GM23338 (cell line): ENCODE data around the gene PTPRN2. TPM values are rescaled to one million over a fixed set of nuclear protein-coding genes. Genes with fewer than 3 reads are reported as not detected.

Source experiments
- ATAC-seq: fragments of 200-7000 bp; cut with Tn5 transposase; 3 replicates; pipeline ENCODE4 v1.9.1; 2020
- DNase-seq: peaks from one replicate; pipeline ENCODE4 v3.0.0-alpha.2; 2015; ENCODE audit warnings: low spot score
- H2AFZ ChIP-seq: fragments of 200-600 bp; sonication (generic); 2 replicates; pipeline ENCODE4 v1.8.0; 2016; ENCODE audit warnings: antibody characterized with exemption, mild to moderate bottlenecking, moderate library complexity
- H3F3A ChIP-seq: fragments of 200-600 bp; sonication (generic); replicated peaks from 2 replicates; pipeline ENCODE4 v1.8.0; 2017; ENCODE audit warnings: antibody characterized with exemption, mixed run types, low read depth
- H3K27ac ChIP-seq: fragments of 200-600 bp; sonication (generic); 2 replicates; pipeline ENCODE4 v1.6.1; 2016; ENCODE audit warnings: low read depth
- H3K27me3 ChIP-seq: fragments of 200-600 bp; sonication (generic); 2 replicates; pipeline ENCODE4 v1.8.0; 2016; ENCODE audit warnings: mild to moderate bottlenecking, mixed run types, moderate library complexity; ENCODE audit not compliant: insufficient read depth
- H3K36me3 ChIP-seq: fragments of 200-600 bp; sonication (generic); 2 replicates; pipeline ENCODE4 v1.8.0; 2016; ENCODE audit warnings: mild to moderate bottlenecking; ENCODE audit not compliant: insufficient read depth
- H3K4me1 ChIP-seq: fragments of 200-600 bp; sonication (generic); 2 replicates; pipeline ENCODE4 v1.8.0; 2016; ENCODE audit warnings: mild to moderate bottlenecking, moderate library complexity; ENCODE audit not compliant: insufficient read depth
- H3K4me2 ChIP-seq: fragments of 200-600 bp; sonication (generic); 2 replicates; pipeline ENCODE4 v1.7.1; 2017; ENCODE audit warnings: mixed run types
- H3K4me3 ChIP-seq: fragments of 200-600 bp; sonication (generic); 2 replicates; pipeline ENCODE4 v1.6.1; 2016; ENCODE audit warnings: mixed run types
- H3K79me2 ChIP-seq: fragments of 200-600 bp; sonication (generic); replicated peaks from 2 replicates; pipeline ENCODE4 v1.8.0; 2017; ENCODE audit warnings: mild to moderate bottlenecking; ENCODE audit not compliant: insufficient read depth
- H3K9me2 ChIP-seq: fragments of 200-600 bp; sonication (generic); 2 replicates; pipeline ENCODE4 v1.8.0; 2017; ENCODE audit not compliant: insufficient read depth
- H4K20me1 ChIP-seq: fragments of 200-600 bp; sonication (generic); replicated peaks from 2 replicates; pipeline ENCODE4 v1.8.0; 2017; ENCODE audit warnings: mild to moderate bottlenecking; ENCODE audit not compliant: insufficient read depth
- H3K27ac Mint-ChIP-seq: 2 replicates; pipeline ENCODE4 v1.8.0; 2020; ENCODE audit warnings: inconsistent platforms, mild to moderate bottlenecking, moderate library complexity, mixed read lengths
- H3K27me3 Mint-ChIP-seq: 3 replicates; pipeline ENCODE4 v1.8.0; 2022; ENCODE audit warnings: low read depth, mild to moderate bottlenecking, moderate library complexity, mixed read lengths, inconsistent platforms; ENCODE audit not compliant: insufficient read depth, poor library complexity
- H3K36me3 Mint-ChIP-seq: 3 replicates; pipeline ENCODE4 v1.8.0; 2021; ENCODE audit warnings: low read depth, mild to moderate bottlenecking, inconsistent platforms, moderate library complexity, mixed read lengths
- H3K4me1 Mint-ChIP-seq: 3 replicates; pipeline ENCODE4 v1.8.0; 2020; ENCODE audit warnings: mild to moderate bottlenecking, inconsistent platforms, mixed read lengths
- H3K4me3 Mint-ChIP-seq: 3 replicates; pipeline ENCODE4 v1.8.0; 2021; ENCODE audit warnings: moderate library complexity, mild to moderate bottlenecking, inconsistent platforms, mixed read lengths
- H3K9me3 Mint-ChIP-seq: 3 replicates; pipeline ENCODE4 v1.8.0; 2020; ENCODE audit warnings: moderate library complexity, mild to moderate bottlenecking, inconsistent platforms, mixed read lengths
- CREB1 ChIP-seq: fragments of 250-450 bp; sonication (Bioruptor Pico); IDR thresholded peaks from 2 replicates; pipeline ENCODE4 v1.5.0; 2020; ENCODE audit warnings: low read depth, mild to moderate bottlenecking, moderate library complexity
- EZH2 ChIP-seq: fragments of 200-600 bp; sonication (generic); IDR thresholded peaks from one replicate; pipeline ENCODE4 v1.8.0; 2017; ENCODE audit warnings: antibody characterized with exemption, mild to moderate bottlenecking, low read depth; ENCODE audit not compliant: unreplicated experiment
- EZH2phosphoT487 ChIP-seq: fragments of 200-600 bp; sonication (generic); IDR thresholded peaks from one replicate; pipeline ENCODE4 v1.8.1; 2018; ENCODE audit warnings: antibody characterized with exemption; ENCODE audit not compliant: unreplicated experiment
- NANOG ChIP-seq: IDR thresholded peaks from 2 replicates; pipeline ENCODE4 v1.6.1; 2016; ENCODE audit warnings: antibody characterized with exemption, borderline replicate concordance
- POLR2AphosphoS5 ChIP-seq: IDR thresholded peaks from 2 replicates; pipeline ENCODE4 v1.6.1; 2016; ENCODE audit warnings: antibody characterized with exemption, low read depth
- STAT1 ChIP-seq: IDR thresholded peaks from one replicate; pipeline ENCODE4 v1.6.1; 2016; ENCODE audit warnings: antibody characterized with exemption; ENCODE audit not compliant: unreplicated experiment
- ZNF114 ChIP-seq: fragments of 250-450 bp; sonication (Bioruptor Pico); IDR thresholded peaks from 2 replicates; pipeline ENCODE4 v1.5.0; 2020; ENCODE audit warnings: mild to moderate bottlenecking, moderate library complexity
- polyA plus RNA-seq: library from polyadenylated mRNA; unstranded; fragments of >200 nt; fragmentation: Nextera tagmentation; extraction: Ambion mirVana; gene quantifications from 2 replicates; pipeline ENCODE4 v1.2.1, GENCODE V29; 2016
- total RNA-seq: library from RNA; depleted of rRNA; stranded (reverse); fragments of >200 nt; shearing (Covaris generic); gene quantifications from 2 replicates; pipeline ENCODE4 v1.2.3, GENCODE V29; 2014
- TF ChIP-seq, protein P1 (sequence below): IDR thresholded peaks from one replicate; pipeline ENCODE4 v1.6.1; 2018; ENCODE audit warnings: antibody characterized with exemption; ENCODE audit not compliant: unreplicated experiment
- TF ChIP-seq, protein P2 (sequence below), 2 experiments: fragments of 200-600 bp in 1 of 2; sonication (generic) in 1 of 2; conservative IDR thresholded peaks; 2 replicates each; pipeline versions ENCODE4 v1.5.1 to v1.6.1; 2016 to 2017; ENCODE audit warnings: antibody characterized with exemption in 2 of 2, low read depth in 2 of 2, mild to moderate bottlenecking in 2 of 2, moderate library complexity in 1 of 2
- TF ChIP-seq, protein P3 (sequence below): IDR thresholded peaks from 2 replicates; pipeline ENCODE4 v1.6.1; 2016; ENCODE audit warnings: antibody characterized with exemption

The PTPRN2 gene
- total and polyA plus RNA-seq, 2 experiments from 2014 or later, result 0.87 to 4.0 TPM

DNA sequence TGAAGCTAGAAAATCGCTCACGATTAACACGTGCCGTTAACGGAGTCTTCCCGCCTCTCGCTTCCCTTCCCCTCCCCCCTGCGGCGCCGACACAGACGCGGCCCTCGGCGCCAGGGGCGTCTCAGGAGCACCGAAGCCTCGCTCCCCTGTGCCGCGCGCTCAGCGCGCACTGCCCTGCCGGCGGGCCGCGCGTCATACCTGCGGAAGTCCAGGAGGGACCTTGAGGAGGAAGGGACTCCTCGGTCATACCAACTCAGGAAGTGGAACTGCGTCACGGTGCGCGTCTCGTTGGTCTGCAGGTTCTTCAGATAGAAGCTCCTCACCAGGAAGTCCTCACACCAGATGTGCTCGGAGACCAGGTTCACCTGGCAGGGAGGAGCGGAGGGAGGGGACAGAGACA is 1011.2 kb downstream of the PTPRN2 start:
- H3K4me2 ChIP-seq, result no peak overlapping the region
- Mint-ChIP-seq H3K4me3 (no peak overlapping the region), H3K9me3 (peaks cover 92% of the 10 kb centered on the region), H3K27me3 (peaks cover 5% of the 10 kb centered on the region), H3K36me3 (peaks cover 38% of the 10 kb centered on the region), H3K4me1 (no peaks in the 10 kb centered on the region), H3K27ac (no peak overlapping the region)
- no peak overlapping the region for H2AFZ ChIP-seq
- H3K27ac ChIP-seq, result no peak overlapping the region
- no peak for ATAC-seq
- H3K79me2 ChIP-seq, result no peaks in the 10 kb centered on the region
- H3K4me1 ChIP-seq, result no peaks in the 10 kb centered on the region
- H4K20me1 ChIP-seq, result no peaks in the 10 kb centered on the region
- no peaks in the 10 kb centered on the region for H3F3A ChIP-seq
- no peaks in the 10 kb centered on the region; the same call in 1 of the 2 replicates for H3K36me3 ChIP-seq
- DNase-seq, result no peak
- TF ChIP-seq, protein P1, sequence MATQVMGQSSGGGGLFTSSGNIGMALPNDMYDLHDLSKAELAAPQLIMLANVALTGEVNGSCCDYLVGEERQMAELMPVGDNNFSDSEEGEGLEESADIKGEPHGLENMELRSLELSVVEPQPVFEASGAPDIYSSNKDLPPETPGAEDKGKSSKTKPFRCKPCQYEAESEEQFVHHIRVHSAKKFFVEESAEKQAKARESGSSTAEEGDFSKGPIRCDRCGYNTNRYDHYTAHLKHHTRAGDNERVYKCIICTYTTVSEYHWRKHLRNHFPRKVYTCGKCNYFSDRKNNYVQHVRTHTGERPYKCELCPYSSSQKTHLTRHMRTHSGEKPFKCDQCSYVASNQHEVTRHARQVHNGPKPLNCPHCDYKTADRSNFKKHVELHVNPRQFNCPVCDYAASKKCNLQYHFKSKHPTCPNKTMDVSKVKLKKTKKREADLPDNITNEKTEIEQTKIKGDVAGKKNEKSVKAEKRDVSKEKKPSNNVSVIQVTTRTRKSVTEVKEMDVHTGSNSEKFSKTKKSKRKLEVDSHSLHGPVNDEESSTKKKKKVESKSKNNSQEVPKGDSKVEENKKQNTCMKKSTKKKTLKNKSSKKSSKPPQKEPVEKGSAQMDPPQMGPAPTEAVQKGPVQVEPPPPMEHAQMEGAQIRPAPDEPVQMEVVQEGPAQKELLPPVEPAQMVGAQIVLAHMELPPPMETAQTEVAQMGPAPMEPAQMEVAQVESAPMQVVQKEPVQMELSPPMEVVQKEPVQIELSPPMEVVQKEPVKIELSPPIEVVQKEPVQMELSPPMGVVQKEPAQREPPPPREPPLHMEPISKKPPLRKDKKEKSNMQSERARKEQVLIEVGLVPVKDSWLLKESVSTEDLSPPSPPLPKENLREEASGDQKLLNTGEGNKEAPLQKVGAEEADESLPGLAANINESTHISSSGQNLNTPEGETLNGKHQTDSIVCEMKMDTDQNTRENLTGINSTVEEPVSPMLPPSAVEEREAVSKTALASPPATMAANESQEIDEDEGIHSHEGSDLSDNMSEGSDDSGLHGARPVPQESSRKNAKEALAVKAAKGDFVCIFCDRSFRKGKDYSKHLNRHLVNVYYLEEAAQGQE, result no peak
- TF ChIP-seq NANOG, result no peak
- TF ChIP-seq EZH2, result no peak
- TF ChIP-seq EZH2phosphoT487, result no peak
- no peak for TF ChIP-seq STAT1
- TF ChIP-seq ZNF114 (CRISPR knock-in tag), result no peak
- no peak for TF ChIP-seq POLR2AphosphoS5
- H3K4me3 ChIP-seq, result no peak overlapping the region
- H3K27me3 ChIP-seq, result no peaks in the 10 kb centered on the region
- H3K9me2 ChIP-seq, result no peaks in the 10 kb centered on the region

DNA sequence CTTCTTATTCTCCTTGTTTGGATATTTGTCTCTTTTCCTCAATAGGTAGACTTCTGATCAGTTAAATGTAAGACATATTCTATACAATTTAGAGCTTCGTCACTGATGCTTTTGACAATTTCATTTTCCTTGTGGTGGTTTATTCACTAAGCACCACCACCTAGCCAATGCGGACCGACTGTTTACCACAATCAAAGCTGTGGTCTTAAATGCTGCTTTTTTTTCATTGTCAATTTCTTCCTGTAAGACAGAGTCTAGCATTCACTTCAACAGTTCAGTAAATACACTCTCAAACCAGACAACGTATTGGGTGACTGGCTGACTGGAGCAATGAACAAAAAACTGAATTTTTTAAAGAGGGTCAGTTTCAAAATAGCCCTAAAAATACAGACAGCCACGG is 1011.8 kb downstream of the PTPRN2 start:
- H4K20me1 ChIP-seq, result no peaks in the 10 kb centered on the region
- no peaks in the 10 kb centered on the region for H3F3A ChIP-seq
- Mint-ChIP-seq H3K4me1 (no peaks in the 10 kb centered on the region), H3K27ac (no peak overlapping the region), H3K27me3 (peaks cover 2% of the 10 kb centered on the region), H3K4me3 (no peak overlapping the region), H3K36me3 (peaks cover 35% of the 10 kb centered on the region), H3K9me3 (peaks cover 90% of the 10 kb centered on the region)
- no peak for TF ChIP-seq CREB1 (CRISPR knock-in tag)
- no peak for TF ChIP-seq NANOG
- TF ChIP-seq, protein P2, sequence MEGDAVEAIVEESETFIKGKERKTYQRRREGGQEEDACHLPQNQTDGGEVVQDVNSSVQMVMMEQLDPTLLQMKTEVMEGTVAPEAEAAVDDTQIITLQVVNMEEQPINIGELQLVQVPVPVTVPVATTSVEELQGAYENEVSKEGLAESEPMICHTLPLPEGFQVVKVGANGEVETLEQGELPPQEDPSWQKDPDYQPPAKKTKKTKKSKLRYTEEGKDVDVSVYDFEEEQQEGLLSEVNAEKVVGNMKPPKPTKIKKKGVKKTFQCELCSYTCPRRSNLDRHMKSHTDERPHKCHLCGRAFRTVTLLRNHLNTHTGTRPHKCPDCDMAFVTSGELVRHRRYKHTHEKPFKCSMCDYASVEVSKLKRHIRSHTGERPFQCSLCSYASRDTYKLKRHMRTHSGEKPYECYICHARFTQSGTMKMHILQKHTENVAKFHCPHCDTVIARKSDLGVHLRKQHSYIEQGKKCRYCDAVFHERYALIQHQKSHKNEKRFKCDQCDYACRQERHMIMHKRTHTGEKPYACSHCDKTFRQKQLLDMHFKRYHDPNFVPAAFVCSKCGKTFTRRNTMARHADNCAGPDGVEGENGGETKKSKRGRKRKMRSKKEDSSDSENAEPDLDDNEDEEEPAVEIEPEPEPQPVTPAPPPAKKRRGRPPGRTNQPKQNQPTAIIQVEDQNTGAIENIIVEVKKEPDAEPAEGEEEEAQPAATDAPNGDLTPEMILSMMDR (conservative IDR thresholded peaks at IDR 0.05; ENCODE audit: low read depth in 2 of 2), result no peak
- TF ChIP-seq, protein P3, sequence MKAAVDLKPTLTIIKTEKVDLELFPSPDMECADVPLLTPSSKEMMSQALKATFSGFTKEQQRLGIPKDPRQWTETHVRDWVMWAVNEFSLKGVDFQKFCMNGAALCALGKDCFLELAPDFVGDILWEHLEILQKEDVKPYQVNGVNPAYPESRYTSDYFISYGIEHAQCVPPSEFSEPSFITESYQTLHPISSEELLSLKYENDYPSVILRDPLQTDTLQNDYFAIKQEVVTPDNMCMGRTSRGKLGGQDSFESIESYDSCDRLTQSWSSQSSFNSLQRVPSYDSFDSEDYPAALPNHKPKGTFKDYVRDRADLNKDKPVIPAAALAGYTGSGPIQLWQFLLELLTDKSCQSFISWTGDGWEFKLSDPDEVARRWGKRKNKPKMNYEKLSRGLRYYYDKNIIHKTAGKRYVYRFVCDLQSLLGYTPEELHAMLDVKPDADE, result no peak
- no peaks in the 10 kb centered on the region for H3K4me1 ChIP-seq
- H2AFZ ChIP-seq, result no peak overlapping the region
- H3K36me3 ChIP-seq, result no peaks in the 10 kb centered on the region; the same call in 1 of the 2 replicates
- H3K9me2 ChIP-seq, result no peaks in the 10 kb centered on the region
- no peak overlapping the region for H3K27ac ChIP-seq
- no peak overlapping the region for H3K4me3 ChIP-seq
- no peak overlapping the region for H3K4me2 ChIP-seq
- no peaks in the 10 kb centered on the region for H3K79me2 ChIP-seq
- H3K27me3 ChIP-seq, result no peaks in the 10 kb centered on the region
- ATAC-seq, result no peak
- DNase-seq, result no peak
